ENCODE results near the gene ADGRB3. TPM values are rescaled to one million over a fixed set of nuclear protein-coding genes. Genes with fewer than 3 reads are reported as not detected.

The ADGRB3 gene
- total RNA-seq, 4 donors from 2014 or later: 5.3 to 15.6 (median 7.6) TPM

- Histone ChIP-seq H3K4me1 (no peaks in the 10 kb centered on the region), H3K36me3 (no peaks in the 10 kb centered on the region), H3K9me3 (no peaks in the 10 kb centered on the region), H3K27ac (no peak overlapping the region), H3K27me3 (no peaks in the 10 kb centered on the region), H3K4me3 (no peak overlapping the region)
- TF ChIP-seq POLR2A (IDR thresholded peaks at IDR 0.05) (no peak), CTCF (IDR thresholded peaks at IDR 0.05) (no peak)
- intact Hi-C loops (cut with DNase I; ENCODE audit: low total_unique reads): no loop called here
- DNase-seq: no peak
These were observed 493.3 kb downstream of the ADGRB3 start for GRCh38 chr6:69128411-69128810.

- no peaks in the 10 kb centered on the region for H3K27me3 ChIP-seq
- H3K9me3 ChIP-seq: no peaks in the 10 kb centered on the region
- TF ChIP-seq POLR2A (IDR thresholded peaks at IDR 0.05): no peak
- no peak for TF ChIP-seq CTCF (IDR thresholded peaks at IDR 0.05)
- H3K4me1 ChIP-seq: no peaks in the 10 kb centered on the region
- intact Hi-C loops (cut with DNase I; ENCODE audit: low total_unique reads): no loop called here
- no peak overlapping the region for H3K4me3 ChIP-seq
- no peak for DNase-seq
- no peak overlapping the region for H3K27ac ChIP-seq
- H3K36me3 ChIP-seq: no peaks in the 10 kb centered on the region
These were observed 494.0 kb downstream of the ADGRB3 start for GRCh38 chr6:69129046-69129445.

GRCh38 chr6:69135927-69136326 is 500.8 kb downstream of the ADGRB3 start:
- no peak overlapping the region for H3K27ac ChIP-seq
- intact Hi-C loops (cut with DNase I; ENCODE audit: low total_unique reads): no loop called here

GRCh38 chr6:69138148-69138547 is 503.1 kb downstream of the ADGRB3 start:
- H3K4me1 ChIP-seq: no peaks in the 10 kb centered on the region
- H3K4me3 ChIP-seq: no peak overlapping the region
- no peaks in the 10 kb centered on the region for H3K9me3 ChIP-seq
- no peak overlapping the region for H3K27ac ChIP-seq
- H3K36me3 ChIP-seq: no peaks in the 10 kb centered on the region
- H3K27me3 ChIP-seq: no peaks in the 10 kb centered on the region
- intact Hi-C loops (cut with DNase I; ENCODE audit: low total_unique reads): no loop called here
- no peak for TF ChIP-seq POLR2A (IDR thresholded peaks at IDR 0.05)
- no peak for TF ChIP-seq CTCF (IDR thresholded peaks at IDR 0.05)
- DNase-seq: no peak

More at GRCh38 chr6:69135927-69136326, 500.8 kb downstream of the ADGRB3 start:
- Histone ChIP-seq H3K9me3 (no peaks in the 10 kb centered on the region), H3K27me3 (no peaks in the 10 kb centered on the region), H3K4me3 (no peak overlapping the region), H3K4me1 (no peaks in the 10 kb centered on the region), H3K36me3 (no peaks in the 10 kb centered on the region)
- no peak for DNase-seq
- TF ChIP-seq POLR2A (IDR thresholded peaks at IDR 0.05): no peak
- TF ChIP-seq CTCF (IDR thresholded peaks at IDR 0.05): no peak

- TF ChIP-seq POLR2A (IDR thresholded peaks at IDR 0.05) (no peak), CTCF (IDR thresholded peaks at IDR 0.05) (no peak)
- H3K4me3 ChIP-seq: no peak overlapping the region
- H3K36me3 ChIP-seq: no peaks in the 10 kb centered on the region
- no peaks in the 10 kb centered on the region for H3K9me3 ChIP-seq
- no peaks in the 10 kb centered on the region for H3K4me1 ChIP-seq
- H3K27ac ChIP-seq: no peak overlapping the region
- DNase-seq: no peak
- H3K27me3 ChIP-seq: no peaks in the 10 kb centered on the region
- intact Hi-C loops (cut with DNase I; ENCODE audit: low total_unique reads): no loop called here
These were observed 503.9 kb downstream of the ADGRB3 start for GRCh38 chr6:69138893-69139494.
